ENCODE results near the gene RINT1. TPM values are rescaled to one million over a fixed set of nuclear protein-coding genes. Genes with fewer than 3 reads are reported as not detected.

RINT1 gene
- total and polyA plus RNA-seq, 3 donors from 2014 or later, result 17.0 to 29.4 (median 21.1) TPM

DNA sequence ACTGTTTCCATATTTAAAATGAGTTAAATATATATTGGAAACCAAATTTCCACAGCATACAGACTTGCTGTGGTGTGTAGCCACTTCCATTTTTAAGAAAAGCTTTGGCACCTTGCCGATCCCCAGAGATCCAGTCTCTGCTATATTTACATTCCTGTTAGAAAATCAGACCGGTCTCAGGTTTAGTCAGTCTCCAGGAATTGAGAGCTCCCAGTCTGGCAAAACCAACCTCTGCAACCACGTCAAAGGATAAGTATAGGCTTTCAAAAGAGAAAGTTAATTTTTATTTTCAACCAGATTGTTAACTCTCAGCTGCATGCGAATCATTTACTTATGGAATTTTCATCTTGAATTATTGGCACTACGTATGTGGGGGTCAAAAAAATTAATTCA lies 38.1 kb upstream of the RINT1 start:
- no peaks in the 10 kb centered on the region for H3K9me3 ChIP-seq
- no peak overlapping the region for H3K27ac ChIP-seq
- intact Hi-C loops (cut with DNase I; ENCODE audit: low total_unique reads), result no loop called here
- WGBS, 2 donors, result 89 to 90% methylated on average over 5 of the region's 5 CpGs
- H3K36me3 ChIP-seq (ENCODE audit: low read depth, missing control alignments), result no peaks in the 10 kb centered on the region
- TF ChIP-seq, protein P1, sequence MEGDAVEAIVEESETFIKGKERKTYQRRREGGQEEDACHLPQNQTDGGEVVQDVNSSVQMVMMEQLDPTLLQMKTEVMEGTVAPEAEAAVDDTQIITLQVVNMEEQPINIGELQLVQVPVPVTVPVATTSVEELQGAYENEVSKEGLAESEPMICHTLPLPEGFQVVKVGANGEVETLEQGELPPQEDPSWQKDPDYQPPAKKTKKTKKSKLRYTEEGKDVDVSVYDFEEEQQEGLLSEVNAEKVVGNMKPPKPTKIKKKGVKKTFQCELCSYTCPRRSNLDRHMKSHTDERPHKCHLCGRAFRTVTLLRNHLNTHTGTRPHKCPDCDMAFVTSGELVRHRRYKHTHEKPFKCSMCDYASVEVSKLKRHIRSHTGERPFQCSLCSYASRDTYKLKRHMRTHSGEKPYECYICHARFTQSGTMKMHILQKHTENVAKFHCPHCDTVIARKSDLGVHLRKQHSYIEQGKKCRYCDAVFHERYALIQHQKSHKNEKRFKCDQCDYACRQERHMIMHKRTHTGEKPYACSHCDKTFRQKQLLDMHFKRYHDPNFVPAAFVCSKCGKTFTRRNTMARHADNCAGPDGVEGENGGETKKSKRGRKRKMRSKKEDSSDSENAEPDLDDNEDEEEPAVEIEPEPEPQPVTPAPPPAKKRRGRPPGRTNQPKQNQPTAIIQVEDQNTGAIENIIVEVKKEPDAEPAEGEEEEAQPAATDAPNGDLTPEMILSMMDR (IDR thresholded peaks at IDR 0.05), result no peak
- TF ChIP-seq POLR2A (IDR thresholded peaks at IDR 0.05), result no peak
- peaks cover 7% of the 10 kb centered on the region for H3K4me1 ChIP-seq
- no peak for DNase-seq
- H3K4me3 ChIP-seq, result no peak overlapping the region
- no peaks in the 10 kb centered on the region for H3K27me3 ChIP-seq

DNA sequence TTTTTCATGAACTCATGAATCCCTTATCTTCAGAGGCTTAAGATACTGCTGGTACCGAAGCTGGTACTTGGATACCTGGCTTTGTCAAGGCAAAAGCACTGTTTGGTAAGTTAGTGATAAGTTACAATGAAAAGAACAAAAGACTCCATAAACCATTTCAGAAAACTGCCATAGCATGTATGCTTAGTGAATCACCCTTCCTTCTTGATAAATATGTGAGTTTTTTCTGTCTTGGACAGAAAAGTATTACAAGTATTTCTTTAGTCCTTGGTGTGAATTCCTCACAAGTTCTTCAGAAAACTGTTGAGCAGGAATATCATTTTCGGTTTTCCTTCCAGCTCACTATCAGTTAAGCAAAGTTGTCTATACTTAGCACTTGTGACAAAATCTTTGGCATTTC lies 35.5 kb upstream of the RINT1 start:
- Histone ChIP-seq H3K36me3 (ENCODE audit: low read depth, missing control alignments) (no peaks in the 10 kb centered on the region), H3K9me3 (no peaks in the 10 kb centered on the region), H3K4me3 (no peak overlapping the region), H3K27me3 (no peaks in the 10 kb centered on the region), H3K4me1 (peaks cover 7% of the 10 kb centered on the region), H3K27ac (no peak overlapping the region)
- TF ChIP-seq, protein P1 (IDR thresholded peaks at IDR 0.05), result no peak
- TF ChIP-seq POLR2A (IDR thresholded peaks at IDR 0.05), result no peak
- 58 to 76% methylated on average over 2 of the region's 2 CpGs for WGBS, 2 donors
- no peak for DNase-seq
- intact Hi-C loops (cut with DNase I; ENCODE audit: low total_unique reads), result no loop called here

DNA sequence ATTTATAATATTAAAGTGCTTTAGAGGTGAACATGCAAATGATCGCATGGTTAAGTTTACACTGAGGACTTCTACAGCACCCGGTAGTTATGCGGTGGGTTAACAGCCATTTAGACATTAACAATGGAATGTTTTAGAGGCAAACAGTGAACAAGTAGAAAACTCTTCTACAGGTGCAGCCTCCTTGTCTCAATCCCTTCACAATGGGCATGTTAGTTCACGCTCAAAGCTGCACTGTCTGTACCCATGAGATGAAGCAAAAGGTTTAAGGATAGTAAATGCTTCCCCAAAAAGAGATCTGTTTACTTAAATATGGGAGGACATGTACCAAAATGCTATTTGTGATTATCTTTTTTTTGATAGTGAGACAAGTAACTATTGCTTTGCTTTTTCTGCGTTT lies 35.0 kb upstream of the RINT1 start:
- Histone ChIP-seq H3K4me3 (no peak overlapping the region), H3K36me3 (ENCODE audit: low read depth, missing control alignments) (no peaks in the 10 kb centered on the region), H3K4me1 (peaks cover 7% of the 10 kb centered on the region), H3K27me3 (no peaks in the 10 kb centered on the region), H3K9me3 (no peaks in the 10 kb centered on the region), H3K27ac (no peak overlapping the region)
- WGBS, 2 donors, result 74 to 83% methylated on average over 5 of the region's 5 CpGs
- TF ChIP-seq, protein P1 (IDR thresholded peaks at IDR 0.05), result no peak
- TF ChIP-seq POLR2A (IDR thresholded peaks at IDR 0.05), result no peak
- no peak for DNase-seq
- intact Hi-C loops (cut with DNase I; ENCODE audit: low total_unique reads), result no loop called here

DNA sequence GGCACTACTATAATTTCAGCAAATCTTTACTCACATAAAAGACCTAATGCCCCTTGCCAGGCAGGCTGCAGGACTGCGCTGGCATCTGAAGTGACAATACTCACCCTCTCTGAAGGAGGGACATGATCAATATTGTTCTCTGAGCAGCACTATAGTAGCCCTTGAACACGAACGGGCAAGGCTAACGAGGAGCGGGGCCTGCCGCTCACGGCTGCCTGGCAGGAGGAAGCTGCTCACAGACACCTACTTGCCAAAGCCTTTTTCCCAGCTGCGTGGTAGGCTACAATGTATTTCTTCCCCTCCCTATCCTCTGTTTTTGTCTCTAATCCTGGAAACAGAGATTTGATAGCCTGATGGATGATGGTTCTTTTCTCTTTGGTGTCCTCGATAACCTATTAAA lies 29.8 kb upstream of the RINT1 start:
- DNase-seq, result no peak
- 78 to 81% methylated on average over 9 of the region's 9 CpGs for WGBS, 2 donors

DNA sequence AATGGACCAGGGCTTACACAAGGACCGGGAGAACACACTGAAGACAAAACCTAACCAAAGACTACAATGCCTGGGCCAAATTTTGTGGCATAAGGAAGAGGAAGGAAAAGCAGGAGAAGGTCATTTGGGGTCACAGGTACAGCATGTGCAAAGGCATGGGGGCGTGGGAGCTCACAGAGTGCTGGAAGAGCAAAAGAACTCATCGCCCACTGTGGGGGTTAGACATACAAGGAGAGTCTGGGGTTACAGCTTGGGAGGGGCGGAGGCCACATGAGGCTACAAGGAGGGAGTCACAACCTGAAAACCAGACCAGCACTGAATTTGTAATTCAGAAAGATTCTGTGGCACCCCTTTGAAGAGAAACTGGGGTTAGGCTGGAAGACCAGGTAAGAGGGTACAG lies 19.6 kb upstream of the RINT1 start:
- Histone ChIP-seq H3K9me3 (no peaks in the 10 kb centered on the region), H3K27ac (no peak overlapping the region), H3K4me1 (no peaks in the 10 kb centered on the region), H3K27me3 (no peaks in the 10 kb centered on the region), H3K4me3 (no peak overlapping the region), H3K36me3 (ENCODE audit: low read depth, missing control alignments) (no peaks in the 10 kb centered on the region)
- 75 to 86% methylated on average over 4 of the region's 4 CpGs for WGBS, 2 donors
- no peak for TF ChIP-seq POLR2A (IDR thresholded peaks at IDR 0.05)
- TF ChIP-seq, protein P1 (IDR thresholded peaks at IDR 0.05), result no peak
- no peak for DNase-seq
- intact Hi-C loops (cut with DNase I; ENCODE audit: low total_unique reads), result no loop called here

More for the DNA sequence above, 29.8 kb upstream of the RINT1 start:
- H3K9me3 ChIP-seq, result no peaks in the 10 kb centered on the region
- intact Hi-C loops (cut with DNase I; ENCODE audit: low total_unique reads), result no loop called here
- no peak overlapping the region for H3K27ac ChIP-seq
- H3K4me3 ChIP-seq, result no peak overlapping the region
- TF ChIP-seq POLR2A (IDR thresholded peaks at IDR 0.05), result no peak
- TF ChIP-seq, protein P1 (IDR thresholded peaks at IDR 0.05), result no peak
- H3K27me3 ChIP-seq, result no peaks in the 10 kb centered on the region
- H3K4me1 ChIP-seq, result no peaks in the 10 kb centered on the region
- no peaks in the 10 kb centered on the region for H3K36me3 ChIP-seq (ENCODE audit: low read depth, missing control alignments)

Measured in testis (tissue), 3 donors.